GM12878 (cell line): Measurements from ENCODE around the gene CYP2J2.
"Not testable (repeated sequence)": the region's sequence is repeated elsewhere in the genome, so short reads cannot be mapped to it uniquely, and the experiment has no call there.

Experiments used
- ATF7 ChIP-seq: fragments of 450-650 bp; IDR thresholded peaks from 2 replicates; pipeline ENCODE4 v1.6.1; 2016; ENCODE audit warnings: low read depth, mild to moderate bottlenecking
- CTCF ChIP-seq, 3 experiments: IDR thresholded peaks in 2 of 3; conservative IDR thresholded peaks in 1 of 3; 2 replicates each; pipeline ENCODE4 v1.5.1; 2011; ENCODE audit warnings: low read depth in 3 of 3, low read length in 3 of 3, mild to moderate bottlenecking in 3 of 3, control low read depth in 2 of 3, moderate library complexity in 2 of 3, inconsistent platforms in 1 of 3, mixed read lengths in 1 of 3; ENCODE audit not compliant: control insufficient read depth in 2 of 3, insufficient read depth in 1 of 3; ENCODE audit errors: extremely low read depth in 1 of 3
- ESRRA ChIP-seq: IDR thresholded peaks from 2 replicates; pipeline ENCODE4 v1.6.1; 2012; ENCODE audit warnings: mild to moderate bottlenecking, low read length, improper control_type of control experiment
- FOXM1 ChIP-seq: IDR thresholded peaks from 2 replicates; pipeline ENCODE4 v1.6.1; 2012; ENCODE audit warnings: low read depth, mild to moderate bottlenecking, inconsistent platforms, low read length, moderate library complexity
- MXI1 ChIP-seq: fragments of 150-350 bp; IDR thresholded peaks from 2 replicates; pipeline ENCODE4 v1.6.1; 2011; ENCODE audit warnings: low read depth, mild to moderate bottlenecking, inconsistent platforms, low read length, improper control_type of control experiment
- PBX3 ChIP-seq: IDR thresholded peaks from 2 replicates; pipeline ENCODE4 v1.6.1; 2011; ENCODE audit warnings: mild to moderate bottlenecking, low read depth, low read length, moderate library complexity; ENCODE audit not compliant: insufficient replicate concordance
- POLR2A ChIP-seq: IDR thresholded peaks from 2 replicates; pipeline ENCODE4 v1.6.1; 2011; ENCODE audit warnings: low read depth, mild to moderate bottlenecking, low read length
- SMAD1 ChIP-seq: fragments of 450-650 bp; IDR thresholded peaks from 2 replicates; pipeline ENCODE4 v1.6.1; 2018; ENCODE audit warnings: mild to moderate bottlenecking, low read depth; ENCODE audit not compliant: partially characterized antibody

GRCh38 chr1:59914791-59915286 lies 11.7 kb downstream of the CYP2J2 start:
- TF ChIP-seq POLR2A; MXI1; FOXM1; CTCF (IDR thresholded peaks at IDR 0.05 in 2 of 3, conservative IDR thresholded peaks at IDR 0.05 in 1 of 3; ENCODE audit: control insufficient read depth in 2 of 3, extremely low read depth in 1 of 3, insufficient read depth in 1 of 3, low read depth in 3 of 3, low read length in 3 of 3); SMAD1; PBX3; ATF7; ESRRA: not testable (repeated sequence)
